Lung (tissue), 12 donors: ENCODE measurements around the gene COL4A1. TPM values are rescaled to one million over a fixed set of nuclear protein-coding genes. Genes with fewer than 3 reads are reported as not detected.

Source experiments
- ATAC-seq: fragments of 200-7000 bp; cut with Tn5 transposase; one replicate; pipeline ENCODE4 v1.9.1; 2020; ENCODE audit warnings: moderate number of reproducible peaks; ENCODE audit not compliant: insufficient read depth, low FRiP score
- DNase-seq, 3 donors: peaks; one replicate each; pipeline ENCODE4 v3.0.0-alpha.2; 2013 to 2017
- H3K27ac ChIP-seq, 2 donors: one replicate each; pipeline ENCODE4 v1.5.1; 2013; ENCODE audit warnings: mild to moderate bottlenecking in 2 of 2, moderate library complexity in 2 of 2, control low read depth in 1 of 2, inconsistent platforms in 1 of 2, low read depth in 1 of 2, low read length in 1 of 2
- H3K27me3 ChIP-seq, 3 donors: one replicate each; pipeline ENCODE4 v1.5.1; 2013; ENCODE audit warnings: low read length in 2 of 3; ENCODE audit not compliant: control insufficient read depth in 3 of 3, insufficient read depth in 3 of 3
- H3K36me3 ChIP-seq, 4 donors: one replicate each; pipeline ENCODE4 v1.5.1; 2013; ENCODE audit warnings: low read length in 4 of 4, mild to moderate bottlenecking in 1 of 4, moderate library complexity in 1 of 4; ENCODE audit not compliant: control insufficient read depth in 4 of 4, insufficient read depth in 4 of 4
- H3K4me1 ChIP-seq, 5 donors: one replicate each; pipeline ENCODE4 v1.5.1; 2013; ENCODE audit warnings: low read length in 5 of 5, mild to moderate bottlenecking in 2 of 5, moderate library complexity in 1 of 5; ENCODE audit not compliant: control insufficient read depth in 5 of 5, insufficient read depth in 5 of 5
- H3K4me3 ChIP-seq: one replicate; pipeline ENCODE4 v1.5.1; 2013; ENCODE audit warnings: mild to moderate bottlenecking, control low read depth, moderate library complexity
- H3K9ac ChIP-seq, 2 donors: one replicate each; pipeline ENCODE4 v1.5.1; 2013; ENCODE audit warnings: low read length in 2 of 2, control low read depth in 1 of 2; ENCODE audit not compliant: insufficient read depth in 1 of 2
- H3K9me3 ChIP-seq, 4 donors: one replicate each; pipeline ENCODE4 v1.5.1; 2013; ENCODE audit warnings: low read length in 3 of 4, mild to moderate bottlenecking in 1 of 4, moderate library complexity in 1 of 4; ENCODE audit not compliant: control insufficient read depth in 4 of 4, insufficient read depth in 3 of 4
- WGBS, 2 donors: extraction: QIAGEN DNeasy Blood & Tissue Kit; methylation state at CpG; one replicate each; pipeline ENCODE4 v1.1.7; 2013; 5-methylcytosine and 5-hydroxymethylcytosine counted together
- polyA plus RNA-seq, 2 donors: library from polyadenylated mRNA; stranded (reverse); fragments of 200-250 nt; gene quantifications; one replicate each; pipeline ENCODE4 v1.2.1, GENCODE V29; 2013
- total RNA-seq, 2 donors: library from RNA; depleted of rRNA in 1 of 2; stranded (reverse); fragments of >200 nt in 1 of 2; gene quantifications; one replicate each; pipeline ENCODE4 v1.2.1, GENCODE V29; 2014 to 2021
- TF ChIP-seq, protein P1 (sequence below): IDR thresholded peaks from 2 replicates; pipeline ENCODE4 v1.5.1; 2012; ENCODE audit warnings: mild to moderate bottlenecking; ENCODE audit errors: control extremely low read depth, extremely low read depth
- donor health status: control.
- donor health status: control.
- donor health status: Bipolar disorder and iron deficiency.
- donor health status: healthy.
- donor health status: DM: yes; HTN: yes; CAD: no.

The COL4A1 gene
- total and polyA plus RNA-seq, 4 donors = 114 to 1,051 (median 318) TPM

DNA sequence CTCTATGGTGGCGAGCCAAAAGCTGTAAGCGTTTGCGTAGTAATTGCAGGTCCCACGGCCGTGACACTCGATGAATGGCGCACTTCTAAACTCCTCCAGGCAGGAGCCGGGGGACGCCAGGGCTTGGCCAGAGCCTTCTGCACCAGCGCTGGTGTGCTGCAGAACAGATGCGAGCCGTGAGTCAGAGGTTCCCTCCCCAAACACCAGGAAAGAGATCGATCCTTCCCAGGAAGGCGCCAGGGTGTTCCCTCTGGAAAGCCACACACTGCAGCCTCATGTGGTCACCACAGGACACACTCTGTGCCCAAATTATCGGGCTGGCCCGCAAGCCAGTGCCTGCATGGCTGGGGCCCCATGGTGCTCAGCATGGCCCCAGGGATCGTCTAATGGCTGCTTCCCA lies 154.6 kb downstream of the COL4A1 start:
- no peak for ATAC-seq
- H3K4me1 ChIP-seq = no peaks in the 10 kb centered on the region
- peaks cover 18 to 52% (median 27%) of the 10 kb centered on the region in 4 donors for H3K36me3 ChIP-seq
- no peak overlapping the region for H3K27ac ChIP-seq
- TF ChIP-seq, protein P1, sequence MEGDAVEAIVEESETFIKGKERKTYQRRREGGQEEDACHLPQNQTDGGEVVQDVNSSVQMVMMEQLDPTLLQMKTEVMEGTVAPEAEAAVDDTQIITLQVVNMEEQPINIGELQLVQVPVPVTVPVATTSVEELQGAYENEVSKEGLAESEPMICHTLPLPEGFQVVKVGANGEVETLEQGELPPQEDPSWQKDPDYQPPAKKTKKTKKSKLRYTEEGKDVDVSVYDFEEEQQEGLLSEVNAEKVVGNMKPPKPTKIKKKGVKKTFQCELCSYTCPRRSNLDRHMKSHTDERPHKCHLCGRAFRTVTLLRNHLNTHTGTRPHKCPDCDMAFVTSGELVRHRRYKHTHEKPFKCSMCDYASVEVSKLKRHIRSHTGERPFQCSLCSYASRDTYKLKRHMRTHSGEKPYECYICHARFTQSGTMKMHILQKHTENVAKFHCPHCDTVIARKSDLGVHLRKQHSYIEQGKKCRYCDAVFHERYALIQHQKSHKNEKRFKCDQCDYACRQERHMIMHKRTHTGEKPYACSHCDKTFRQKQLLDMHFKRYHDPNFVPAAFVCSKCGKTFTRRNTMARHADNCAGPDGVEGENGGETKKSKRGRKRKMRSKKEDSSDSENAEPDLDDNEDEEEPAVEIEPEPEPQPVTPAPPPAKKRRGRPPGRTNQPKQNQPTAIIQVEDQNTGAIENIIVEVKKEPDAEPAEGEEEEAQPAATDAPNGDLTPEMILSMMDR = no peak
- H3K9ac ChIP-seq = no peak overlapping the region
- no peak for DNase-seq
- WGBS, 2 donors = 94 to 96% methylated on average over 17 of the region's 17 CpGs
- no peak overlapping the region for H3K4me3 ChIP-seq
- no peaks in the 10 kb centered on the region for H3K9me3 ChIP-seq
- H3K27me3 ChIP-seq = no peaks in the 10 kb centered on the region

DNA sequence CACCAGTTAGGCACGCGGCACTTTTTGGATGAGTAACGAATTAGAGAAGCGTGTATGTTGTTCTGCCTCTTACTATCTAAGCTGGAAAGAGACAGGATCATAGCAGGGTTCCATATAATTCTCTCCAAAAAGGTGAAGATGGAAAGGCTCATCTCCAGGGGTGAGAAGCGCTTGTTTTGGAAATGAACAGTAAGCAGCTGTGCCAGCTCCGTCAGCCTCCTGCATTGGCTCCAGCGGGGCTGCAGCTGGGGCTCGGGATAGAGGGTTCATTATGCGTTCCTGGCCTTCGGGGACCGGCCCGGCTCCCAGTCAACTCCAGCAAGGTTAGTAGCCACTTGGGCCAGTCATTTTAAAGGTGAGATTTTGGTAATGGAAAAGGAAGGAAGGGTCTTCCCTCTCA lies 155.5 kb downstream of the COL4A1 start:
- 93 to 94% methylated on average over 12 of the region's 12 CpGs for WGBS, 2 donors
- Histone ChIP-seq H3K4me1 (no peaks in the 10 kb centered on the region), H3K27ac (no peak overlapping the region), H3K4me3 (no peak overlapping the region), H3K36me3 (peaks cover 16 to 53% (median 25%) of the 10 kb centered on the region in 4 donors), H3K9ac (no peak overlapping the region), H3K9me3 (no peaks in the 10 kb centered on the region), H3K27me3 (no peaks in the 10 kb centered on the region)
- ATAC-seq (no peak), DNase-seq (no peak)
- TF ChIP-seq, protein P1 = no peak

DNA sequence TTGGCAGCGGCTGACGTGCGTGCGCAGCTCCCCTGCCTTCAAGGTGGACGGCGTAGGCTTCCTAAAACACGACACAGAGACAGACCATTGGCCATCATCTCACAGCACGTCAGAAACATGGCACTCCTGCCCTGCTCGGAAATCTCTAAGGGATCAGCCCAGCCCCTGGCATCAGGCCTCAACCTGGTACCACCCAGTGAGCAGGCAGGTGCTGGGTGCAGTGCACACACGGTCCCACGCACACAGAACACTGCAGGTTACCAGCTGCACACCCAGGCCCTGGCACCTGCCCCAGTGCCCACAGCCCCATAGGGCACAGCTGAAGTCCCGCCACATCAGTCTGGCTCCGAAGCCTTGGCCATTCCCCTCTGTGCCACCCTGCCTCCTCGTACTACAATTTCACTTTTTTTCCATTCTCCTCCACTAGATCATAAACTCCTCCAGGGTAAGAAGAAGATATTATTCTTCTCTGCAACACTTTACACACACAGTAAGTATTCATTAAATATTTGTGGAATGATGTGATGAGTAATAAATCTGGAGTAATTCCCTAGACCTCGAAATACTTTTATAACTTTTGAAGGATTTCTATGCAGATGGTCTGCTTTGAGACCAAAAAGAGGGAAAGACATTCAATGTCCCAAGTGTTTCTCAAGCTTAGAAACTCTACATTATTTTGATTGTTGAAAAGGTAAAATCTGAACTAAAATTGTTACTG lies 156.4 kb downstream of the COL4A1 start:
- WGBS, 2 donors = 91 to 92% methylated on average over 15 of the region's 15 CpGs

More for the DNA sequence above, 156.4 kb downstream of the COL4A1 start:
- Histone ChIP-seq H3K9me3 (no peaks in the 10 kb centered on the region), H3K4me3 (no peak overlapping the region), H3K27me3 (no peaks in the 10 kb centered on the region), H3K9ac (no peak overlapping the region), H3K4me1 (no peaks in the 10 kb centered on the region), H3K36me3 (peaks cover 16 to 55% (median 22%) of the 10 kb centered on the region in 4 donors), H3K27ac (no peak overlapping the region)
- DNase-seq = no peak
- TF ChIP-seq, protein P1 = no peak
- ATAC-seq = no peak
